ENCODE data around the gene STPG4.

STPG4 gene

GRCh38 chr2:47076126-47076506, 79.0 kb downstream of the STPG4 start:
- TF ChIP-seq CTCF (IDR thresholded peaks at IDR 0.05; ENCODE audit: low read length) (no peak), EZH2 (optimal IDR thresholded peaks at IDR 0.05; ENCODE audit: low read depth, low read length) (no peak), EZH2phosphoT487 (IDR thresholded peaks at IDR 0.05; ENCODE audit: low read length) (no peak)
- DNase-seq: no peak
- Histone ChIP-seq H3K9me2 (replicated peaks; ENCODE audit: insufficient read depth, low read length) (no peaks in the 10 kb centered on the region), H3K27ac (ENCODE audit: low read length) (no peak overlapping the region), H3K4me3 (ENCODE audit: low read length) (no peak overlapping the region), H3K79me2 (ENCODE audit: low read length) (peaks cover 10% of the 10 kb centered on the region; the same call in 1 of the 2 replicates), H4K20me1 (ENCODE audit: insufficient read depth, low read length) (peaks cover 9% of the 10 kb centered on the region; the same call in 1 of the 2 replicates), H3K9me3 (replicated peaks; ENCODE audit: insufficient read depth, low read length) (no peaks in the 10 kb centered on the region), H3K4me1 (ENCODE audit: low read length) (peaks cover 20% of the 10 kb centered on the region), H3K27me3 (replicated peaks; ENCODE audit: insufficient read depth, low read length) (no peaks in the 10 kb centered on the region), H3K9ac (ENCODE audit: low read length) (no peak overlapping the region), H3F3A (ENCODE audit: insufficient read depth, low read length) (peaks cover 11% of the 10 kb centered on the region), H3K4me2 (ENCODE audit: low read depth, low read length) (no peak overlapping the region), H2AFZ (ENCODE audit: low read length) (no peak overlapping the region), H3K36me3 (replicated peaks; ENCODE audit: insufficient read depth, low read length) (0 out of 2 replicates have a peak, but pooled peaks cover 6% of the 10 kb centered on the region)

- Histone ChIP-seq H2AFZ (ENCODE audit: low read length) (no peak overlapping the region), H3K27me3 (replicated peaks; ENCODE audit: insufficient read depth, low read length) (no peaks in the 10 kb centered on the region), H3K4me3 (ENCODE audit: low read length) (no peak overlapping the region), H3K9me2 (replicated peaks; ENCODE audit: insufficient read depth, low read length) (no peaks in the 10 kb centered on the region), H4K20me1 (ENCODE audit: insufficient read depth, low read length) (peaks cover 15% of the 10 kb centered on the region), H3K4me2 (ENCODE audit: low read depth, low read length) (no peak overlapping the region), H3K79me2 (ENCODE audit: low read length) (peaks cover 10% of the 10 kb centered on the region; the same call in 1 of the 2 replicates), H3K27ac (ENCODE audit: low read length) (no peak overlapping the region), H3F3A (ENCODE audit: insufficient read depth, low read length) (peaks cover 17% of the 10 kb centered on the region), H3K9ac (ENCODE audit: low read length) (no peak overlapping the region), H3K9me3 (replicated peaks; ENCODE audit: insufficient read depth, low read length) (no peaks in the 10 kb centered on the region), H3K4me1 (ENCODE audit: low read length) (peaks cover 25% of the 10 kb centered on the region), H3K36me3 (replicated peaks; ENCODE audit: insufficient read depth, low read length) (0 out of 2 replicates have a peak, but pooled peaks cover 6% of the 10 kb centered on the region)
- TF ChIP-seq CTCF (IDR thresholded peaks at IDR 0.05; ENCODE audit: low read length) (no peak), EZH2phosphoT487 (IDR thresholded peaks at IDR 0.05; ENCODE audit: low read length) (no peak), EZH2 (optimal IDR thresholded peaks at IDR 0.05; ENCODE audit: low read depth, low read length) (no peak)
- no peak for DNase-seq
Observed at GRCh38 chr2:47075361-47076125, 79.6 kb downstream of the STPG4 start.

- H3K4me3 ChIP-seq (ENCODE audit: low read length): no peak overlapping the region
- 0 out of 2 replicates have a peak, but pooled peaks cover 6% of the 10 kb centered on the region for H3K36me3 ChIP-seq (replicated peaks; ENCODE audit: insufficient read depth, low read length)
- H3K9me3 ChIP-seq (replicated peaks; ENCODE audit: insufficient read depth, low read length): no peaks in the 10 kb centered on the region
- peaks cover 21% of the 10 kb centered on the region for H4K20me1 ChIP-seq (ENCODE audit: insufficient read depth, low read length)
- peaks cover 32% of the 10 kb centered on the region for H3K4me1 ChIP-seq (ENCODE audit: low read length)
- H3K9ac ChIP-seq (ENCODE audit: low read length): no peak overlapping the region
- no peak overlapping the region for H3K27ac ChIP-seq (ENCODE audit: low read length)
- peaks cover 10% of the 10 kb centered on the region; the same call in 1 of the 2 replicates for H3K79me2 ChIP-seq (ENCODE audit: low read length)
- no peak overlapping the region for H2AFZ ChIP-seq (ENCODE audit: low read length)
- H3K9me2 ChIP-seq (replicated peaks; ENCODE audit: insufficient read depth, low read length): no peaks in the 10 kb centered on the region
- H3K4me2 ChIP-seq (ENCODE audit: low read depth, low read length): no peak overlapping the region
- H3K27me3 ChIP-seq (replicated peaks; ENCODE audit: insufficient read depth, low read length): no peaks in the 10 kb centered on the region
- no peak for DNase-seq
- no peak for TF ChIP-seq CTCF (IDR thresholded peaks at IDR 0.05; ENCODE audit: low read length)
- TF ChIP-seq EZH2phosphoT487 (IDR thresholded peaks at IDR 0.05; ENCODE audit: low read length): no peak
- TF ChIP-seq EZH2 (optimal IDR thresholded peaks at IDR 0.05; ENCODE audit: low read depth, low read length): no peak
- H3F3A ChIP-seq (ENCODE audit: insufficient read depth, low read length): peaks cover 26% of the 10 kb centered on the region
Observed at GRCh38 chr2:47074691-47075090, 80.4 kb downstream of the STPG4 start.

Measured in MM.1S (cell line).